ENCODE results near the gene ABCD3.
"Not testable (repeated sequence)": the region's sequence is repeated elsewhere in the genome, so short reads cannot be mapped to it uniquely, and the experiment has no call there.

DNA sequence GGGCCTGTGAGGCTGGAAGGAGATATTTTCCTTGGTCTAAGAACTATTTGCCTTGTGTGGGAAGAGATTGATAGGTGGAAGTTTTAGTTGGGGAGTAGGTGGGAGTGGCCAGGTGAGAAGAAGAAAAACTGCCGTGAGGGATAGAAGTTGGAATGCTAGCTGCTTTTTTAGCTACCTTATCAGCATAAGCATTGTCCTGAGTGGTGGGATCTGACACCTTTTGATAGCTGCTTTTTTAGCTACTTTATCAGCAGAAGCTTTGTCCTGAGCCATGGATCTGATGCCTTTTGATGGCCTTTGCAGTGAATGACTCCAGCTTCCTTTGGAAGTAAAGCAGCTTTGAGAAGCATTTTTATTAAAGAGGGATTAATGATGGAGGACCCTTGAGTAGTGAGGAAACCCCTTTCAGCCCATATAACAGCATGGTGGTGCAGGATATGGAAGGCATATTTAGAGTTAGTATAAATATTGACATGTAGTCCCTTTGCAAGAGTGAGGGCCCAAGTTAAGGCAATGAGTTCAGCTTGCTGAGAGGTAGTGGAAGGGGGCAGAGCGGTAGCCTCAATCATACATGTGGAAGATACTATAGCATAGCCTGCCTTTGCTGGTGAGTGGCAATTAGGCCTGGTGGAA, 149.9 kb downstream of the ABCD3 start:
- not testable (repeated sequence) for TF ChIP-seq EZH2 (IDR thresholded peaks at IDR 0.05; ENCODE audit: low read length, missing control alignments)
- TF ChIP-seq, protein P1, sequence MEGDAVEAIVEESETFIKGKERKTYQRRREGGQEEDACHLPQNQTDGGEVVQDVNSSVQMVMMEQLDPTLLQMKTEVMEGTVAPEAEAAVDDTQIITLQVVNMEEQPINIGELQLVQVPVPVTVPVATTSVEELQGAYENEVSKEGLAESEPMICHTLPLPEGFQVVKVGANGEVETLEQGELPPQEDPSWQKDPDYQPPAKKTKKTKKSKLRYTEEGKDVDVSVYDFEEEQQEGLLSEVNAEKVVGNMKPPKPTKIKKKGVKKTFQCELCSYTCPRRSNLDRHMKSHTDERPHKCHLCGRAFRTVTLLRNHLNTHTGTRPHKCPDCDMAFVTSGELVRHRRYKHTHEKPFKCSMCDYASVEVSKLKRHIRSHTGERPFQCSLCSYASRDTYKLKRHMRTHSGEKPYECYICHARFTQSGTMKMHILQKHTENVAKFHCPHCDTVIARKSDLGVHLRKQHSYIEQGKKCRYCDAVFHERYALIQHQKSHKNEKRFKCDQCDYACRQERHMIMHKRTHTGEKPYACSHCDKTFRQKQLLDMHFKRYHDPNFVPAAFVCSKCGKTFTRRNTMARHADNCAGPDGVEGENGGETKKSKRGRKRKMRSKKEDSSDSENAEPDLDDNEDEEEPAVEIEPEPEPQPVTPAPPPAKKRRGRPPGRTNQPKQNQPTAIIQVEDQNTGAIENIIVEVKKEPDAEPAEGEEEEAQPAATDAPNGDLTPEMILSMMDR (conservative IDR thresholded peaks at IDR 0.05 in 1 of 2, IDR thresholded peaks at IDR 0.05 in 1 of 2; ENCODE audit: low read depth in 1 of 2, low read length in 2 of 2), result not testable (repeated sequence)

Data from fibroblast of lung (primary cell).